ENCODE results near the gene LIN28B.
"Not testable (repeated sequence)": the region's sequence is repeated elsewhere in the genome, so short reads cannot be mapped to it uniquely, and the experiment has no call there.

The LIN28B gene

DNA sequence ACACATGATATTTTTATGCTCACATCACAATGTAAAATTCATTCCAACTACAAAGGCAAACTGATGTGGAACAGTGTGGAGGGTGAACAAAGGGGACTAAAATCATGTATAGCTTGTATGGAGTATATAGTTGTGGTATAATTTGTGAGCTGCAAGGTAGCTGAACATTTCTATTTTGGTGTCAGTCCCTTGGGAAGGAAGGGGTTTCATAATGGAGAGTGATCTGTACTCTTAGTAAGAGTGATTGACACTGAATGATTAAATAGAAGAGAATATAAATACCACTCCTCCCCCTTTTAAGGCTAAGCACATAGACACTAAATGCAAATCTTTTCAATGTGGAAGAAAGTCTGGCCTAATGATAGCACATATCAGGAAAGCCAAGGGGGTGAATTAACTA lies 118.3 kb downstream of the LIN28B start:
- DNase-seq: no peak

DNA sequence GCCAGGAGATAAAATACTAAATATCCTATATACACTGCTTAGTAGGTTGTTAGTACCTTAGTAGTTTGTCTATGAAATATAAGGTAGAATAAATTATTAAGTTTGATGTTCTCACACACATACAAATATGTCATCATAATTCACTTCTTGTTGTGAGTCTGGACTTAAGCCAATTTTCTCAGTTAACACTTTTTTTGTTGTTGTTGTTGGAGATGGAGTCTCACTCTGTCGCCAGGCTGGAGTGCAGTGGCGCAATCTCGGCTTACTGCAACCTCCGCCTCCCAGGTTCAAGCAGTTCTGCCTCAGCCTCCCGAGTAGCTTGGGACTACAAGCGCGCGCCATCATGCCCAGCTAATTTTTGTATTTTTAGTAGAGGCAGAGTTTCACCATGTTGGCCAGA lies 119.5 kb downstream of the LIN28B start:
- not testable (repeated sequence) for DNase-seq

DNA sequence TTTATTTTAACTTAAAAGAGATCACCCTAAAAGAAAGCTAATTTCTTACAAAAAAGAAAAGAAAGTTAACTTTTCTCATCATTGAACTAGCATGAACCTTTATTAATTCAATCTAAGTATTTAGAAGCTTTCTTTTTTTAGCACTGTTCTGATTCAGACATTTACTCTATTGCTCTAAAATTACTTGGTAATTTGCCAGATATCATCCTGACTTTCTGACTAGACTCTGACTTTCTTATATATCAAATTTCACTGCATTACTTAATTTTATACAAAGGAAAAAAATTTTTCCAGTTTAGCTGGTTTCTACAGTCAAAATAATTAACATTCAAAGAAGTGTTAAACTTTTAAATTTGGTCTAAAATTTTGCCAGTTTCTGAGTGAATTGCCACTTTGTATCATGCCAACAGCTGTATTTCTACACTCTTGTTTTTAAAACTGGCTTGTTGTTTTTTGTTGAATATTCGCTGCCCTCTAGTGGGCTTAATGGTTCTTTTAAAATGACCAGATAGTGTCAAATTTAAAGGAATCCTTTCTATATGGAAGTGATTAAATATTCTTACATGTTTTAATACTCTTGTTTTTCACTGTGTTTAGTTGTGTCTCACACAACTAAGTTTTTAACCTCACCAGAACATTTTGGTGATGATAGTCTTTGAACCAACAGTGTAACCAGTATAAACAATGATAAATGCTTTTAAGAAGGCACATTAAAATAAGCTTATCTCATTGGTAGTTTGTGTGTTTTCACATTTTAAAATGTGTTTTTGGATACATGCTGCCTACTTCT lies 120.9 kb downstream of the LIN28B start:
- peak; percentile 15 for DNase-seq

DNA sequence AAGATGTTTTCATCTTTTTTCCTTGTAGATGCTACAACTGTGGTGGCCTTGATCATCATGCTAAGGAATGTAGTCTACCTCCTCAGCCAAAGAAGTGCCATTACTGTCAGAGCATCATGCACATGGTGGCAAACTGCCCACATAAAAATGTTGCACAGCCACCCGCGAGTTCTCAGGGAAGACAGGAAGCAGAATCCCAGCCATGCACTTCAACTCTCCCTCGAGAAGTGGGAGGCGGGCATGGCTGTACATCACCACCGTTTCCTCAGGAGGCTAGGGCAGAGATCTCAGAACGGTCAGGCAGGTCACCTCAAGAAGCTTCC lies 121.4 kb downstream of the LIN28B start:
- no peak for DNase-seq

DNA sequence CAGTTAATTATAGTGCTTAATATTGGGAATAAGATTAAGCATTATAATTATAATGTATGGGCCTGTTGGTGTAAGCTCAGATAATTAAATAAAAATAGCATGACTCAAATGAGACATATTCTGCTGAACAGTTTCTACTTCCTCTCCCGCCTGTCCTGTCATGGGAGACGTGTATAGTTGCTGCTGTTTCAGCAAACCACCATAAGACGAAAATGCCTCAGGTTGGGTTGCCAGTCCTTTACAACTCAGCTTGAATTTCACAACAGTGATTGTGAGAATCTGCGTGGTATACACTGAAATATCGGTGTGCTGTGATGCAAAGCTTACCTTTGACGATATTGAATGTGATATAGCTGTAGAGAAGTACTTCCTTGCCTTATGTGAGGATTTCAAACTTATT lies 123.4 kb downstream of the LIN28B start:
- no peak for DNase-seq

DNA sequence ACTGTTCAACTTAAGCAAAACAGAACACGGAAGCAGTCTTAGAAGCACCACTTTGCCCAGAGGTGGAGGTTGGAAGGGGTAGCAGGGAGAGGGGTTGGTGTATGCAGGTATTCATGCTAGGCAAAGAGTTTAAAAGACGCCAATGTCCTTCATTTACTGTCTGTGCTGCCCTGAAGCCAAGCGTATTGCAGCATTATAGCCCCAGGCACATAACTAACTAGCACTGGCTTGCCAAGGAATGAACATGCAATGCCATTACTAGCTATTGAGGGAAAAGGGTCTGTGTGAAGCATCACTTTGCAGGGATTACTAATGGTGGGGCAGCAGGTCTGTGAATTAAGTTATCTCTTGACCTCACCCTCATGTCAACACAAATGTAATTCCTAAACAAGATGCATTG lies 124.8 kb downstream of the LIN28B start:
- DNase-seq: not testable (repeated sequence)

DNA sequence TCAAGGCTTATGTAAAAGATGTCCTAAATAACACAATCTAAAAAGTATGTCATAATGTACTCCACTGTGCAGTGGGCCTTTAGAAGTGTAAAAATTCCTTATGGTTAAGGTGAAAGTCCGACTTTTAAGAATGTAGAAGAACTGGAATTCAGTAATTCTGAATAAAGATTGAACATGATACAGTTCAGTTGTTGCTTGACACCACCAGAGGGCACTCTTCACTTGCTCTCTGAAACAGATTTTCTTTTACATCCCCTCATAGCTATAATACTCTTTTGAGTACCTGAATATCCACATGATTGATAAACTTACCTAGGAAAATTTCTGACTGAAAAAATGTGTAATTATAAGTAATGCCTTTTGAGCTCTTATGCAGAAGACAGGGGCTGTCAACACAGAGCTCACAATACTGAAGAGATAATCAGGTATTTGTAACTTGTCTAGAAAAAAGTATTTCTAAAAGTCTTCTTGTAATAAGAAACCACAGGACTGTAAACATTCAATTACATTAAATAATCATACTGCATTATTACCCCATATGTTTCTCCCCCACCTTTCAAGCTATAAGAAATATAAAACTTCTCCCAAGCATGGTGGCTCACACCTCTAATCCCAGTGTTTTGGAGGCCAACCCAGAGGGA lies 130.8 kb downstream of the LIN28B start:
- peak; percentile 54 for DNase-seq

DNA sequence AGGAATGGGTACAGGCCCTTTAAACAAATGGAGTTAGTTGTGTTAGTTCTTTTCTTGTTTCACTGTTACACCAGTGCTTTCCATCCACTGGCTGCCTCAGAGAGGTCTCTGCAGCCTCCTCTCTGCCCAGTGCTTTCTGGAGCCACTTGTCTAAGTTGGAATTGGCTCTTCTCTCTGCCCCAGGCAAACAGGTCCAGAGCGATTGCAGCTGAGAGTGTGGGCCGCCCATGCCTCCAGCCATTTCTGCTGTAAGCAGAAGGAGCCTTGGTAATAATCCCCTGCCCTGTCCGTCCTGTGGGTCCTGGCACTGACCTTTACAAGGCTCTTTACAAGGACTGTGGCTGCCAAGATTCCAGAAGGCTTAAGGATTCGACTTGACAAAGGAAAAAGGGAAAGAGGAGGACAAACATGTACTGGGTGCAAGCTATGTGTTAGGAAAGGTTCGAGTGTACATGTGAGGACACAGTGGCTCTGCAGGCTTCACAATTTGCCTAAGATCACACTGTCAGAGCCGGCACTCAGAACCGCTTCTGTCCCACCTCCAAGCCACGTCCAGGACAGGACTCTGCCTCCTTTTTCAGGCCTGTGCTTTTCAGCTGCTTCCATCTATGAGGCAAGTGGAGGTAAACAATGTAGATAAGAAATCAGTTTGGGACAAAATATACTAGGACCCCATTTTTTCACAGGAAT lies 134.4 kb downstream of the LIN28B start:
- DNase-seq: no peak

DNA sequence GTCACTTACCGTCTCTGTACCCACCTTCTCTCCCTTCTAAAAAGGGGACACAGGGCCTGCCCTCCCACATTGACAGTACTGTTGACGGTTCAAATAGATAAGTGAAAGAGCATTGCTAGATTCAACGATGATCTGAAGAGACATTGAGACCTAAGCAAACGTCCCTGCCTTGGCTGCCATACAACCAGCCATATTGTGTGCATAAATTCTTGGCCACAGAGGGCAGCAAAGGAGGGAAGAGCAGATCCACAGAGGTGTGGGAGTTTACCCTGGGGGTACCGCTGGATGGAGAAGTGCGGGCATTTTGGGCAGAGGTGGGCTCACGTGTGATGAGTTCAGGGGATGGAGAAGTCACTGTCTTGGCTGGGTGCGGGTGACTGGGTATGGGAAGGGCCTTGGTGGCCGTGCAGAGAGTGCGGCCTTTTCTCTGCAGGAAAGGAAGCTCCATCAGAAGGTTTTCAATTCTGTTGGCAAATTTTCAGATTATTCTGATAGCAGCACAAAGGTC lies 137.3 kb downstream of the LIN28B start:
- DNase-seq: no peak

DNA sequence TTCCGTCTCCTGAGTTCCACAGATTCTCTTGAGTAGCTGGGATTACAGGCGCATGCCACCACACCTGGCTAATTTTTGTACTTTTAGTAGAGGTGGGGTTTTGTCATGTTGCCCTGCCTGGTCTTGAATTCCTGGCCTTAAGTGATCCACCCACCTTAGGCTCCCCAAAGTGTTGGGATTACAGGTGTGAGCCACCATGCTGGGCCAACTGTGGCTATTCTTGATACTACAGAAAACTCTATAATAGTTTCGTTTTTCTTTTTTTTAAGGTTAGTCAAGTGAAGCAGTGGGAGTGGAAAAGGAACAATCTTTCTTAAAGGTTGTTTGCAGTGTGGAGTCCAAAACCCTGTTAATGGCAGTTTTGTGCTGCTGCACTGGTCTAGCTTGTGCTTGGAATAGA lies 138.2 kb downstream of the LIN28B start:
- DNase-seq: no peak

DNA sequence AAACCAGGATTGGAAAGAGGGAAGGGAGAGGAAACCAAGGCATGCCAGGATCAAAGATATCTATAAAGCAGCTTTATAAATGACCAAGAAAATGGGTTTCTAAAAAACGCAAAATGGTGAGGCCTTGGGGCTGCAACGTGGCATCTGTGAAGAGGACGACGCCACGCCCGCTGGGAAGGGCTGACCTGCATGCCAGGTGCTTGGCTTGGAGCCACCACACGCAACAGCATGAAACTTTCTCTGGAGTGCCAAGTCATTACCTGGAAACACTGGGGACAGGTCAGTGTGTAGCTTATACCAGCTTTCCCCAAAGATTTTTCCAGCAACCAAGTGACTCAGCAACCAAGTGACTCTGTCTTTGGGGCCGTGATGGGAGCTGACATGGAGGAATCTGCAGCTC lies 140.4 kb downstream of the LIN28B start:
- DNase-seq: no peak

DNA sequence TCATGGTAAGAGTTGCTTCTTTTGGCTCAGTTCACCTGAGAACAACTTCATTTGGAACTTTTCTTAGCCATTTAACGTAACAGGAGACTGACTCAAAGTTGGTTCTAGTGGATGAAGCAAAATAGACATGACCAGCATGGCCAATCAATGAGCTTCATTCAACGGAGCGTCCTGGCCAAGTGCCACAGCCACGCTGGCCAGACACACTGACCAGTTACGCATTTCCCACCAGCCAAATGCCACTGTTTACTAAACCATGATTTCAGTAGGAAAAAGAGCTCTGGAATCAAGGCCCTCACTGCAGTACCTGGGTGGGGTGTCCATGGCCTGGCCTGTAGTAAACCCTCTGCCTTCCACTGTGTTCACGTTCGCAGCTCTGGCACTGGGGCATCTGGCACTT lies 142.5 kb downstream of the LIN28B start:
- DNase-seq: no peak

DNA sequence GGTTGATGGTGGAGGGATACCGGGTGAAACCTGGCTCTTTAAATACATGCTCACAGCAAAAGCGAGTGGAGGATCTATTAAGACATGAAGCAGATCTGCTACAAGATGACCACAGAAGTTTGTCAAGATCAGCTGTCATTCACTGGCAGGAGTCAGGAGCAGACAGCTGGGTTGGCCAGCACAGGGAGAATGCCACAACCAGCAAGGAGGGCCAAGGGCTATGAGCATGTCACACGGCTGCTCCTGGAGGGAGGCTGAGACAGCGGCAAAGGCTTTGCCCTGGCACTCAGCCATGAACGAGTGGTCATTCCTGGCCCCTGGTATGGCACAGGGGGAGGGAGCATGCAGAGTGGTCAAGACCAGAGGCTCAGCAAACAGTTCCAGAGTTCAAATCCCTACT lies 145.3 kb downstream of the LIN28B start:
- no peak for DNase-seq

DNA sequence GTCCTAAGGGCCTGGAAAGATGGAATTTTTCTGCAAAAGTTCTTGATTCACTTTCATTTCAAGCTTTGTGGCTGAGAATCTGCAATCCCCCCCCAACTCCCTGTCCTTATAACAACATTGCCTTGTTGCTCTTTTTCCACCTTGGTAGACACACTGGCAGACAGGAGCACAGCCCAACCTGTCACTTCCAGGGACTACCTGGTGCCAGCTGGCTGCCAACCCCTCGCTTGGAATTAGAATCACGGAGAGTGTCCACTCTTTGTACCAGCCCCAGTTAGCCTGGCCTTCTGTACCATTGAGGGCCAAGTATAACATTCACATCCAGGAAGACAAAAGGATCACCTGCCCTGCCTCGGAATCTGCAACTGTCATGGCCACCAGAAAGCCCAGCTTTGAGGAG lies 148.2 kb downstream of the LIN28B start:
- DNase-seq: no peak

DNA sequence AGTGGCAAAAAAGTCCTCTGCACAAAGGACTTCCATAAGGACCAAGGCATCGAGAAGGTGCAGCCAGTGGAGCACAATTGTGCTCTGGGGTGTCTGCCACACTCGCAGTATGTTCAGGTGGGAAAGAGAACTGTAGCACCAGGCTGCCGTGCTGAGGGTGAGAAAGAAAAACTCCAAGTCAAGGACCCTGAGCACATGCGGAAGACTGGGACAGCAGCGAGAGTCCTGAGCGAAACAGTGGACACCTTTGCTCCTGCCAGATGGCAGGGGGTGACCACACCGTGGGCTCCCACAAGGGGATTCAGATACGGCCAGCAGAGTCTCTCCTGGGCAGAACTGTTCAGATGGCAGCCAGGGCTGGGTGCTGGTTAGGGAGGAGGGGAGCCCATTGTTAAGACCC lies 149.4 kb downstream of the LIN28B start:
- DNase-seq: no peak

DNA sequence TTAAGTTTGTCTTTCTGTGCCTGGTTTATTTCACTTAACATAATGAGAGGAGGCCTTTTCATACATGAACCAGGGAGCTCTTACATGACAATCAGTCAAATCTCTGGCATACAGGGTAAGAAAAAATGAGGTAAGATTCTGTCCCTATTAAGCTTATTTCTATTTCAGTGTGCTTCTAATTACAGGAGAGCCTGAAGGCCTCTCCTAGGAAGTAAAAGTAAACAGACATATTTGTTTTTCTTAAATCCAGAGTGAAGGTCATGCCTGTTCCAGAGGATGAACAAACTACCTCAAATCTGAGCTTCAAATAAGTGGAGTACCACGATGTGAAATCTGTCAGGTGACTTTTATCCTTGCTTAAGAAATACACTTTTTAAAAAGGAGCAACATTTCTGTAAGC lies 150.3 kb downstream of the LIN28B start:
- no peak for DNase-seq

DNA sequence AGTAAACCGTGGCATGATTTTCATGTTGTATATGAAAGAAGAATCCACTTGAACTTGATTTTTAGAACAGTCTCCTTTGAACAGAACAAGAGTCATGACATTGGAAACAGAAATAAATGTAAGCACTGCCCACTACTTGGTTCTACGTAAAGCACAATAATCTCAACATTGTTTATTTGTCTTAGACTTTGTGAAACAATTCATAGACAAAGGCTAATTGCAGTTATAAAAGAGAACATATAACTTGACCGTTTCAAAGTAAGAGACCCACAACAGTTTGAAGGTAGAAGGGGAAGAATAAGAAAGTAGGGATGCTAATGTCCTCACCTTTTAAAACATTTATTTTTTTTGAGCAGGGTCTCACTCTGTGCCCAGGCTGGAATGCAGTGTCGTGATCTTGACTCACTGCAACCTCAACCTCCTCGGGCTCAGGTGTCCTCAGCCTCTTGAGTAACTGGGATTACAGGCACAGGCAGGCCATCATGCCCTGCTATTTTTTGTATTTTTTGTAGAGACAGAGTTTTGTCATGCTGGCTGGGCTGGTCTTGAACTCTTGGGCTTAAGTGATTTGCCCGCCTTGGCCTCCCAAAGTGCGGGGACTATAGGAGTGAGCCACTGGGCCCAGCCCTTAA lies 151.8 kb downstream of the LIN28B start:
- DNase-seq: no peak

DNA sequence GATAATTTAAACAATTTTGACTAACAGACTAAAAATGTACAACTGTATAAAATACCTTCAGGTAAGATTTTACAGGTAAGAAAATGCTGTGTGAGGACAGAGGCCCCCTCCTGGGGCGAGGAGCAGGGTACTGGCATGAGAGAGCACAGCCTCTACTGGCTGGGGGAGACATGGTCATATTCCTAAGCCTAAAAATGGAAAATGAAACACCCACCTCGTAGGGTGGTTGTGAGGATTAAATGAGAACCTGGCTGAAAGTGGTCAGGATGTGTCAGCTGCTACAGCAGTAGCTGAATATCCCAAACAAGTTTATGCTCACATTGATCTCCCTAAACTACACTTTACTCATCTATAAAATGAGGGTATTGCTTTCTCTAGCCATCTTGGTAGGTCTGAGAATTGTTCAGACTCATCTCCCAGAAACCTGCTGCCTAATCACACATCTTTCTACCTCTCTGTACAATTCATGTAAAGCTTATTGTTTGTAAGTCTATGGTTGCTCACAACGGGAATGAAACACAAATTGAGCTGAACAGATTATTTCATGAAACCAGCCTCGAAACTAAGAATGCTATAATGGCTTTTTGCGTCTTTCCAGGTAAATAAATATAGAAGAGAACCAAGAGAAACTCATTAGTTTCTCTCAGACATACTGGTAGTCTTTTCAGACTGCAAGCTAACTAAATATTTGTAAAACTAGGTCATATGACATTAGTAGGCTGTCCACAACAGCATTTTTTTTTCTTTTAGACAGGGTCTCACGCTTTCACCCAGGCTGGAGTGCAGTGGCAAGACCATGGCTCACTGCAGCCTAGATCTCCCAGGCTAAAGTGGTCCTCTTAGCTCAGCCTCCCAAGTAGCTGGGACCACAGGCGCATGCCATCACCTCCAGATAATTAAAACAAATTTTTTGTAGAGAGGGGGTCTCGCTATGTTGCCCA lies 153.3 kb downstream of the LIN28B start:
- no peak for DNase-seq

DNA sequence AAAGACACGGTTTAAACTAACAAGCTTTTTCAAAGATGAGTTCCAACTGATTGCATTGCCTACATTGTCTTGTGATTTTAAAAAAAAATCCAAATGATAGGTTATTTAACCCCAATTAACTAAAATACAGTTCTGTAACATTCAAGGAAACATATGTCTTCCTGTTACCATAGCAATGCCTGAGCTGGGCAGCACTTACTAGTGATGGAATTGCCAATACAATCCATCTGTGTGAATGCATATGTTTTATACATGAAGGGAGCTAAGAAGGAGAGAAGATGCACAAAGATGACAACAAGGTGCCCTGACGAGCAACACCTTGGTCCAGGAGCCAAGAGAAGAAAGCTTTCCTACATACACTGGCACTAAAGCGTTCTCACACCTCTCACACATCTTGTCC lies 154.2 kb downstream of the LIN28B start:
- DNase-seq: no peak

DNA sequence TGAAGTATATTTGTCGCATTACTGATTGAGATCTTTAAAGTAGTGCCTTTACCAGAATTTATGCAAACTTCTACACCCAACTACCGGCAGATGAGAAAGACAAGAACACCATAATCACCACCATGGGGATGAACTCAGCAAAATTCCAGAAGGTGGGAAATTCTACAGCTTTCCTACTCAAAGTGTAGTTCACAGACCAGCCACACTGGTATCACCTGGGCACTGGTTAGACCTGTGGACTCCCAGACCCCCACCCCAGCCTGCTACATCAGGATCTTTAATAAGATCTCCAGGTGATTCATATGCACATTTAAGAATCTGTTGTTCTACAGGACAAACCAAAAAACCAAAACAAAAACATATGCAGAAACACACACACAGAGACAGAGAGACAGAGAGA lies 155.0 kb downstream of the LIN28B start:
- no peak for DNase-seq

DNA sequence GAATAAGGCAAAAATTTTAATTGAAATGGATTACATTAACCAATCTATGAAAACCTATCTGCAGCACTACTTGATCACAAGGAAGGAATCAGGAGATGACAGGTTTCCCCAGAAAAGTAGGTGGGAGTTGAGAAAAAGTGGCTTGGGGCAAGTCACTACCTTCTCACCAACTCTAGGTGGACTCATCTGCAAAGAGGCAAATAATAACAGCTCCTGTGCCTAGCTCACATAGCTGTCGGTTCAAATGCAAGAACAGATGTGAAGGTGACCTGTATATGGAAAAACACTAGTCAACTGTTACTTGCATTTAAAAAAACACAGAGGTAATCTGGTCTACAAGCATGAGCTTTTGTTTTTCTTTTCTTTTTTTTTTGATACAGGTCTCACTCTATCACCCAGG lies 155.7 kb downstream of the LIN28B start:
- DNase-seq: no peak

DNA sequence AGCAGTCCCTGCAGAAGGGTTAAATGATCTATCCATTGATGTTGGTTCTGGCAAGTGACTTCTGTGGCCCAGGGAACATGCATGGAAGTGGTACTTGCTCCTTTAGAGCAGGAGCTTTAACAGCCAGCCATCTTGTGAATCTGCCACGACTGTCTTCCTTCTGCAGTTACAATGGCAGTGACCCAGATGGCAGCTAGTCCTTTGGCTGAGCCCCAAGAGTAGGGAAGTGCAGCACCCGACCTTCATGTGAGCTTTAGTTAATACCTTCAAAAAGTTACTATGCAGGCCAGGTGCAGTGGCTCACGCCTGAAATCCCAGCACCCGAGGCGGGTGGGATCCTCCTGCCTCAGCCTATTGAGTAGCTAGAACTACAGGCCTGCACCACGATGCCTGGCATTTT lies 156.5 kb downstream of the LIN28B start:
- DNase-seq: no peak

DNA sequence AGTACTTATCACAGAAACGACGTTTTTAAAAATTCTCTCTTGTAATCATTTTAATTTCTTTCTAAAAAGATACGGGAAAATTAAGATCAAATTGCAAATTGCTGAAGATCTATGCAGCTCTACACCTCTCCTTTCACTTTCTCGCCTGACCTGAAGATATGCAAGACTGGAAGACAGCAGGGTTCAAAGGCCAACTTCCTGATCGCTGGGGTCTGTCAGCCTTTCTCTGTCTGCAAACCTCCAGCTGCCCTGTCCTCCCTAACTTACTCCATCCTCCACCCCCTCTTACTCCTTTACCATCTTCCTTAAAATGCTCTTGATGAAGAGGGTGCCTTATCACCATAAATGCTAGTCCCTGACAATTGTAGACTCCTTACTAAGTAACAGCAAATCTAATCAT lies 159.2 kb downstream of the LIN28B start:
- no peak for DNase-seq
